Lower lobe of right lung (tissue), 2 donors: Measurements from ENCODE around the gene DNAJC2. TPM values are rescaled to one million over a fixed set of nuclear protein-coding genes. Genes with fewer than 3 reads are reported as not detected.

ENCODE experiments used
- ATAC-seq, 2 donors: fragments of 200-7000 bp; cut with Tn5 transposase; one replicate each; pipeline ENCODE4 v1.9.1; 2020 to 2022; ENCODE audit warnings: mild to moderate bottlenecking in 2 of 2, moderate library complexity in 2 of 2
- DNase-seq: peaks from one replicate; pipeline ENCODE4 v3.0.0-alpha.2; 2020
- H3K27ac ChIP-seq: fragments of 200-600 bp; one replicate; pipeline ENCODE4 v1.8.0; 2022
- H3K27me3 ChIP-seq: fragments of 200-600 bp; one replicate; pipeline ENCODE4 v1.8.0; 2022; ENCODE audit warnings: low read depth
- H3K36me3 ChIP-seq: fragments of 200-600 bp; one replicate; pipeline ENCODE4 v1.8.0; 2022; ENCODE audit warnings: mild to moderate bottlenecking
- H3K4me1 ChIP-seq: fragments of 200-600 bp; one replicate; pipeline ENCODE4 v1.8.0; 2022
- H3K4me3 ChIP-seq: fragments of 200-600 bp; one replicate; pipeline ENCODE4 v1.8.0; 2022; ENCODE audit warnings: mild to moderate bottlenecking
- H3K9me3 ChIP-seq: fragments of 200-600 bp; one replicate; pipeline ENCODE4 v1.8.0; 2022
- CTCF ChIP-seq: fragments of 200-600 bp; IDR thresholded peaks from one replicate; pipeline ENCODE4 v1.8.0; 2022; ENCODE audit warnings: antibody characterized with exemption, mild to moderate bottlenecking
- intact Hi-C: fragments of 100-400 bp; cut with DNase I; formaldehyde crosslinking; loops from one replicate; pipeline ENCODE4 v1.11.0; 2022
- total RNA-seq: library from RNA; stranded (reverse); fragmentation: NEBNext Ultra II Directional; extraction: Animal tissue kit (Norgen Biotek cat#: 25700); gene quantifications from one replicate; pipeline ENCODE4 v1.2.1, GENCODE V29; 2021
- donor health status: DM: no; HTN: yes; CAD: no; lungs with severe emphysema.

Gene DNAJC2
- total RNA-seq, 1 donor from 2014 or later = 17.1 TPM

DNA sequence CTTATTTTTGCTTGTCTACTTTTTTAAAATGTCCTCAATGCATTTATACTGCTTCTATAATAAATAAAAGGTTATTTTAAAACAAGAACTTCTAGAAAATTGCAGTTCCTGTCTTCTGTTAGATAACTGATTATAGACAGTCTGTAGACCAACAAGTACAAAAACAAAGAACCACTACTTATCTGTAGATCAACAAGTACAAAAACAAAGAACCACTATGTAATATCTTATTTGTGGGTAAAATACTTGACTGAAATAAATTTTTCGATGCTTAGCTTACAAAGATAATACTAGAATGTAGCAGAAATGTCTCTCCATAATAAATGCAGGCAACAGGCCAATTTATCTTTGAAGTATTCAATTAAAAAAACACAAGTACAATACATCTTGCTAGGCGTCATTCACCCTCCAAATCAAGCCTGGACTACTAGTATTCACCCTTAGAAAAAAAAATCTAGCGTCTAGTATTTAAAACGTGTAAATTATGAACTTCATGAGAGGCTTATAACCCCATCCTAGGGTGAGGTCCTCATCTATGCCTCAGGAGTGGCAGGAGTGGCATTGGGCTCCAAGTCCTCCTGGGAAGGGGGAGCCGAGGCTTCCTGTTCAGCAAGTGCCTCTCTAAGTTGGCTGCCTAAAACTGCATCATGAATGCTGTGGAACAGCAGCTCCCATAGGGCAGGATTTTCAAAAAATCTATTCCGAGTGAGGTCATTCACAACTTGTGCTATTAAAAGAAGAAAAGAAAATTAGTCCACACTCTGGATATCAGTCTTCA is 29.5 kb upstream of the DNAJC2 start:
- Histone ChIP-seq H3K9me3 (no peaks in the 10 kb centered on the region), H3K27ac (no peak overlapping the region), H3K36me3 (peaks cover 18% of the 10 kb centered on the region), H3K27me3 (no peaks in the 10 kb centered on the region), H3K4me3 (no peak overlapping the region), H3K4me1 (no peaks in the 10 kb centered on the region)
- no peak for DNase-seq
- no peak for ATAC-seq
- intact Hi-C loops = no loop called here
- TF ChIP-seq CTCF = no peak

DNA sequence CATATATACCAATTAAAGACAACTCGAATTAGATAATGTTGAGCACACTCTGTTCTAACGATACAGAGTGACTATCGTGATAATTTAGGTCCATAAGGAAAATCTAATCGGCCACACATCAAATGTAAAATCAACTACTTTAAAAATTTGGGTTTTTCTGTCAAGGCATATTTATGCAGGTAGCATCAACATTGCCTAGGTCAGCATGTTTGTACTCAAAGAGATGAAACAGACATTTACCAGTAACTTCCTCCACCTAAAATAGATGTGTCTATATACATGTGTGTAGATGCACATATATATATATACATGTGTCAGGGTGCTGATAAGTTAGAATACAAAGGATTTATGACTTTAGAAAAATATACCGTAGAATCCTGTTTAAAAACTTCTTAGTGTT is 24.9 kb upstream of the DNAJC2 start:
- no peak overlapping the region for H3K4me3 ChIP-seq
- DNase-seq (no peak), ATAC-seq (no peak)
- H3K27me3 ChIP-seq = no peaks in the 10 kb centered on the region
- no peaks in the 10 kb centered on the region for H3K9me3 ChIP-seq
- H3K27ac ChIP-seq = no peak overlapping the region
- no peak for TF ChIP-seq CTCF
- H3K4me1 ChIP-seq = no peaks in the 10 kb centered on the region
- intact Hi-C loops = no loop called here
- peaks cover 64% of the 10 kb centered on the region for H3K36me3 ChIP-seq

DNA sequence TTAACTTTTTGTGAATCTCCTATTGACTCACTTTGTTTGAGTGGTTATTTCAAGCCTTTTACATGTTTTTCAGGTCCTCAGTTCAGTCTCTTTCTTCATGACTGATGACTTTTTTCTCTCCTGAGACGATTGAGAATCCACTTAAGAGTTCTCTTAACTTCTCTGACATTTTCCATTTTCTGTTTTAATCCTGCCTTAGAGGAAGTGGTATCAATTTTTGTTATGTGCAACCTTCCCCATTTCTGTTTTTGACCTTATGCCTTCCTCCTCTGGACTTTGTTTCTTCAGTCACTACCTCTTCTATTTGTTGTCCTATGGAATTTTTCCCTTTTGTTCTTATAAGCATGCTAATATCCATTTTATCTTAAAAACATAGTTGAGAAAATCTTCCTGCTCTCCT is 5.2 kb upstream of the DNAJC2 start:
- intact Hi-C loops = no loop called here
- no peak for TF ChIP-seq CTCF

GRCh38 chr7:103348959-103349358 is 4.4 kb upstream of the DNAJC2 start:
- intact Hi-C loops = no loop called here
- no peak for TF ChIP-seq CTCF
- Histone ChIP-seq H3K4me3 (peak overlapping the region; percentile 99), H3K36me3 (peaks cover 30% of the 10 kb centered on the region), H3K4me1 (peaks cover 44% of the 10 kb centered on the region), H3K27me3 (no peaks in the 10 kb centered on the region), H3K9me3 (no peaks in the 10 kb centered on the region), H3K27ac (no peak overlapping the region)
- DNase-seq (no peak), ATAC-seq (no peak)

More for the DNA sequence above, 5.2 kb upstream of the DNAJC2 start:
- DNase-seq (no peak), ATAC-seq (no peak)
- H3K4me1 ChIP-seq = peaks cover 43% of the 10 kb centered on the region
- H3K9me3 ChIP-seq = no peaks in the 10 kb centered on the region
- H3K36me3 ChIP-seq = peaks cover 39% of the 10 kb centered on the region
- no peak overlapping the region for H3K27ac ChIP-seq
- peak overlapping the region; percentile 99 for H3K4me3 ChIP-seq
- no peaks in the 10 kb centered on the region for H3K27me3 ChIP-seq

- Histone ChIP-seq H3K27ac (peak overlapping the region; percentile 95), H3K36me3 (peaks cover 25% of the 10 kb centered on the region), H3K9me3 (no peaks in the 10 kb centered on the region), H3K4me3 (peak overlapping the region; percentile 99), H3K27me3 (no peaks in the 10 kb centered on the region), H3K4me1 (peaks cover 49% of the 10 kb centered on the region)
- no peak for ATAC-seq
- no peak for TF ChIP-seq CTCF
- intact Hi-C loops = no loop called here
- no peak for DNase-seq
Measured at GRCh38 chr7:103348452-103348851, 3.9 kb upstream of the DNAJC2 start.
